PC-3 (cell line): ENCODE results near the gene HEXIM1. TPM values are rescaled to one million over a fixed set of nuclear protein-coding genes. Genes with fewer than 3 reads are reported as not detected.

Experiments
- ATAC-seq: fragments of 200-7000 bp; cut with Tn5 transposase; 2 replicates; pipeline ENCODE4 v1.9.1; 2020; ENCODE audit warnings: mild to moderate bottlenecking, moderate library complexity
- BruUV-seq: library from RNA; stranded (reverse); fragments of 400-500 nt; replicated peaks from 2 replicates; lab custom pipeline; 2021; lab: Mats Ljungman, UMichigan
- CTCF ChIA-PET: fragments of 300-600 bp; sonication (Branson Sonifier 250); formaldehyde crosslinking; loops from one replicate; lab custom pipeline; 2022; ENCODE audit warnings: antibody characterized with exemption; lab: Charles Lee
- POLR2A ChIA-PET: fragments of 300-600 bp; sonication (Branson Sonifier 250); formaldehyde crosslinking; loops from one replicate; lab custom pipeline; 2022; ENCODE audit warnings: antibody characterized with exemption; ENCODE audit not compliant: unreplicated experiment; lab: Charles Lee
- DNase-seq: peaks from one replicate; pipeline ENCODE4 v3.0.0-alpha.2; 2015
- H2AFZ ChIP-seq: fragments of 300-600 bp; sonication (generic); 2 replicates; pipeline ENCODE4 v1.6.0; 2016; ENCODE audit warnings: antibody characterized with exemption, low read length
- H3F3A ChIP-seq: fragments of 300-600 bp; sonication (generic); one replicate; pipeline ENCODE4 v1.6.0; 2017; ENCODE audit warnings: antibody characterized with exemption, low read length, control low read depth, mild to moderate bottlenecking; ENCODE audit not compliant: unreplicated experiment
- H3K27ac ChIP-seq: fragments of 300-600 bp; sonication (generic); 2 replicates; pipeline ENCODE4 v1.5.1; 2016; ENCODE audit warnings: mild to moderate bottlenecking, low read length
- H3K27me3 ChIP-seq: fragments of 300-600 bp; sonication (generic); 2 replicates; pipeline ENCODE4 v1.6.1; 2016; ENCODE audit warnings: low read length, mixed read lengths
- H3K36me3 ChIP-seq: fragments of 300-600 bp; sonication (generic); 2 replicates; pipeline ENCODE4 v1.6.1; 2016; ENCODE audit warnings: low read depth, mixed run types, low read length, mixed read lengths
- H3K4me1 ChIP-seq: fragments of 300-600 bp; sonication (generic); 2 replicates; pipeline ENCODE4 v1.5.1; 2016; ENCODE audit warnings: low read length; ENCODE audit not compliant: insufficient read depth
- H3K4me2 ChIP-seq: fragments of 300-600 bp; sonication (generic); 2 replicates; pipeline ENCODE4 v1.6.0; 2016; ENCODE audit warnings: low read length
- H3K4me3 ChIP-seq: fragments of 300-600 bp; sonication (generic); 2 replicates; pipeline ENCODE4 v1.5.1; 2016; ENCODE audit warnings: mild to moderate bottlenecking, low read length, mixed read lengths
- H3K79me2 ChIP-seq: fragments of 300-600 bp; sonication (generic); 2 replicates; pipeline ENCODE4 v1.6.1; 2017; ENCODE audit warnings: low read length, mixed read lengths
- H3K9ac ChIP-seq: fragments of 300-600 bp; sonication (generic); 2 replicates; pipeline ENCODE4 v1.6.0; 2016; ENCODE audit warnings: mild to moderate bottlenecking, low read length
- H3K9me2 ChIP-seq: fragments of 300-600 bp; sonication (generic); replicated peaks from 2 replicates; pipeline ENCODE4 v1.6.1; 2016; ENCODE audit warnings: mixed run types, low read length, mixed read lengths
- H3K9me3 ChIP-seq: fragments of 300-600 bp; sonication (generic); 2 replicates; pipeline ENCODE4 v1.6.1; 2016; ENCODE audit warnings: low read length, mixed read lengths
- H4K20me1 ChIP-seq: fragments of 300-600 bp; sonication (generic); 2 replicates; pipeline ENCODE4 v1.6.1; 2016; ENCODE audit warnings: low read length, mixed read lengths
- CTCF ChIP-seq: fragments of 300-600 bp; sonication (generic); conservative IDR thresholded peaks from 2 replicates; pipeline ENCODE4 v1.5.1; 2017; ENCODE audit warnings: antibody characterized with exemption, low read depth, mild to moderate bottlenecking, low read length
- EZH2 ChIP-seq: fragments of 300-600 bp; sonication (generic); IDR thresholded peaks from one replicate; pipeline ENCODE4 v1.6.1; 2017; ENCODE audit warnings: antibody characterized with exemption, mild to moderate bottlenecking, low read length; ENCODE audit not compliant: unreplicated experiment
- EZH2phosphoT487 ChIP-seq: fragments of 300-600 bp; sonication (generic); IDR thresholded peaks from 2 replicates; pipeline ENCODE4 v1.6.1; 2018; ENCODE audit warnings: mild to moderate bottlenecking, antibody characterized with exemption, low read length, borderline replicate concordance
- intact Hi-C: fragments of 100-400 bp; cut with micrococcal nuclease; formaldehyde crosslinking; loops from 2 replicates; pipeline ENCODE4 v1.9.0; 2023
- total RNA-seq: library from RNA; depleted of rRNA; stranded (reverse); fragments of >200 nt; gene quantifications from 2 replicates; pipeline ENCODE4 v1.2.3, GENCODE V29; 2014

The HEXIM1 gene
- total RNA-seq, 1 experiment from 2014 or later, result 47.3 TPM

GRCh38 chr17:45111850-45112249 is 36.4 kb upstream of the HEXIM1 start:
- intact Hi-C loops, result no loop called here
- peaks cover 11% of the 10 kb centered on the region; the same call in 1 of the 2 replicates for H3K36me3 ChIP-seq
- no peaks in the 10 kb centered on the region for H3K4me1 ChIP-seq
- DNase-seq, result no peak
- ChIA-PET POLR2A (no interaction called here), CTCF (interaction anchor here (1.0 kb wide), 1 partner anchor 21 kb away, joined by 3 read pairs; no protein-coding TSS in a partner anchor)
- no peaks in the 10 kb centered on the region for H3F3A ChIP-seq
- H3K9me2 ChIP-seq, result no peaks in the 10 kb centered on the region
- H3K27ac ChIP-seq, result no peak overlapping the region
- ATAC-seq, result no peak
- no peaks in the 10 kb centered on the region for H3K9me3 ChIP-seq
- no peaks in the 10 kb centered on the region for H3K79me2 ChIP-seq
- H3K27me3 ChIP-seq, result no peaks in the 10 kb centered on the region
- no peak overlapping the region for H2AFZ ChIP-seq
- no peak overlapping the region for H3K4me2 ChIP-seq
- BruUV-seq, result TSS peak; percentile 16
- H4K20me1 ChIP-seq, result no peaks in the 10 kb centered on the region
- TF ChIP-seq EZH2phosphoT487, result no peak
- H3K4me3 ChIP-seq, result no peak overlapping the region
- no peak overlapping the region for H3K9ac ChIP-seq

- H3K4me2 ChIP-seq, result no peak overlapping the region
- no peaks in the 10 kb centered on the region for H3K9me3 ChIP-seq
- H3K36me3 ChIP-seq, result peaks cover 3% of the 10 kb centered on the region; the same call in 1 of the 2 replicates
- no peaks in the 10 kb centered on the region for H3K9me2 ChIP-seq
- H3K9ac ChIP-seq, result no peak overlapping the region
- ChIA-PET POLR2A (no interaction called here), CTCF (no interaction called here)
- TF ChIP-seq EZH2, result no peak
- TF ChIP-seq EZH2phosphoT487, result no peak
- no peak for TF ChIP-seq CTCF
- BruUV-seq, result no TSS peak
- no peaks in the 10 kb centered on the region for H3K79me2 ChIP-seq
- DNase-seq (no peak), ATAC-seq (no peak)
- H4K20me1 ChIP-seq, result no peaks in the 10 kb centered on the region
- H3F3A ChIP-seq, result no peaks in the 10 kb centered on the region
- no peaks in the 10 kb centered on the region for H3K4me1 ChIP-seq
- H2AFZ ChIP-seq, result no peak overlapping the region
- no peaks in the 10 kb centered on the region for H3K27me3 ChIP-seq
- no peak overlapping the region for H3K27ac ChIP-seq
- no peak overlapping the region for H3K4me3 ChIP-seq
- intact Hi-C loops, result no loop called here
Measured at GRCh38 chr17:45112559-45113423, 35.5 kb upstream of the HEXIM1 start.

DNA sequence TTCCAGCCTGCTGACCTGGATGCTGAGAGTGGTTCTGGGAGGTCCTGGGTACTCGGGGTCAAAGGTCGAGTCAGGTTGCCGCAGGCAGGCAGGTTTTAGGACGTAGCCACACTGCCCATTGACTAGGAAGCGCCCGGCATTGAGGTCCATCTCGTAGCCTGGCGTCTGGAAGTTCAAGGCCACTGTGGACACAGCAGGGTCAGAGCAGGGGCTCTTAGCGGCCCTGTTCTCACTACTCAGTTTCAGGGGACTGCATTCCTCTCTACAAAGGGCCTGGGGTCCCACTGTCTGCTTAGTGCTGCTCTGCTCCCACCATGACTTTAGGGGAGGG is 34.9 kb upstream of the HEXIM1 start:
- no TSS peak for BruUV-seq
- CTCF ChIA-PET, result no interaction called here
- intact Hi-C loops, result no loop called here

More for the DNA sequence above, 34.9 kb upstream of the HEXIM1 start:
- H3F3A ChIP-seq, result no peaks in the 10 kb centered on the region
- no peaks in the 10 kb centered on the region for H3K9me3 ChIP-seq
- H2AFZ ChIP-seq, result no peak overlapping the region
- ATAC-seq (no peak), DNase-seq (no peak)
- no peaks in the 10 kb centered on the region for H4K20me1 ChIP-seq
- TF ChIP-seq EZH2 (no peak), EZH2phosphoT487 (no peak), CTCF (no peak)
- no peak overlapping the region for H3K27ac ChIP-seq
- H3K4me1 ChIP-seq, result no peaks in the 10 kb centered on the region
- POLR2A ChIA-PET, result no interaction called here
- no peaks in the 10 kb centered on the region for H3K79me2 ChIP-seq
- H3K27me3 ChIP-seq, result no peaks in the 10 kb centered on the region
- no peak overlapping the region for H3K9ac ChIP-seq
- no peak overlapping the region for H3K4me3 ChIP-seq
- no peaks in the 10 kb centered on the region for H3K9me2 ChIP-seq
- no peak overlapping the region for H3K4me2 ChIP-seq
- no peaks in the 10 kb centered on the region; the same call in 1 of the 2 replicates for H3K36me3 ChIP-seq
